ENCODE measurements around the gene DDX24. TPM values are rescaled to one million over a fixed set of nuclear protein-coding genes. Genes with fewer than 3 reads are reported as not detected.

The DDX24 gene
- total RNA-seq, 1 donor from 2014 or later: 163 TPM

DNA sequence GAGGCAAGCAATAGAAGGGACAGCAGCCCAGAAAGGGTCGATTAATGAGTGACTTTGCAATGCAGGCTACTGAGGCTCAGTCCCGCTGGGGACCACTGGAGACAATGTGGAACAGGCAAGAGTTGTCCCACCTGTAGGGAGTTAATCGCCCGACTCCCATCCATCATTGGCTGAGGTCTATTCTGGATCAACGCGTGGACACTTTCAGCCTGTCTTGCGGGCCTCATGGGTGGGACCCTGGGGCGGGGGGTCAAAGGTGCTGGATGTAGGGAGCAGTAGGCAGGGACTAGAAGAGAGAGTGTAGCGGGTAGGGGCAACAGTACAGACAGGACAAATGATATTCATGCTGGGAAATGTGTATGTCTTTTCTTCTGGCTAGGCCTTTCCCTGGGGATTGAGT, 42.3 kb upstream of the DDX24 start:
- H3K36me3 ChIP-seq: peaks cover 8% of the 10 kb centered on the region
- no peaks in the 10 kb centered on the region for H3K27me3 ChIP-seq (ENCODE audit: low read depth)
- intact Hi-C loops (cut with DNase I): no loop called here
- TF ChIP-seq, protein P1, sequence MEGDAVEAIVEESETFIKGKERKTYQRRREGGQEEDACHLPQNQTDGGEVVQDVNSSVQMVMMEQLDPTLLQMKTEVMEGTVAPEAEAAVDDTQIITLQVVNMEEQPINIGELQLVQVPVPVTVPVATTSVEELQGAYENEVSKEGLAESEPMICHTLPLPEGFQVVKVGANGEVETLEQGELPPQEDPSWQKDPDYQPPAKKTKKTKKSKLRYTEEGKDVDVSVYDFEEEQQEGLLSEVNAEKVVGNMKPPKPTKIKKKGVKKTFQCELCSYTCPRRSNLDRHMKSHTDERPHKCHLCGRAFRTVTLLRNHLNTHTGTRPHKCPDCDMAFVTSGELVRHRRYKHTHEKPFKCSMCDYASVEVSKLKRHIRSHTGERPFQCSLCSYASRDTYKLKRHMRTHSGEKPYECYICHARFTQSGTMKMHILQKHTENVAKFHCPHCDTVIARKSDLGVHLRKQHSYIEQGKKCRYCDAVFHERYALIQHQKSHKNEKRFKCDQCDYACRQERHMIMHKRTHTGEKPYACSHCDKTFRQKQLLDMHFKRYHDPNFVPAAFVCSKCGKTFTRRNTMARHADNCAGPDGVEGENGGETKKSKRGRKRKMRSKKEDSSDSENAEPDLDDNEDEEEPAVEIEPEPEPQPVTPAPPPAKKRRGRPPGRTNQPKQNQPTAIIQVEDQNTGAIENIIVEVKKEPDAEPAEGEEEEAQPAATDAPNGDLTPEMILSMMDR (IDR thresholded peaks at IDR 0.05): no peak
- ATAC-seq (no peak), DNase-seq (no peak)
- peaks cover 11% of the 10 kb centered on the region for H3K9me3 ChIP-seq
- peaks cover under 1% of the 10 kb centered on the region for H3K4me1 ChIP-seq
- H3K27ac ChIP-seq: no peak overlapping the region
- H3K4me3 ChIP-seq: no peak overlapping the region

- Histone ChIP-seq H3K9me3 (peaks cover 11% of the 10 kb centered on the region), H3K27me3 (ENCODE audit: low read depth) (no peaks in the 10 kb centered on the region), H3K4me1 (no peaks in the 10 kb centered on the region), H3K36me3 (peaks cover 8% of the 10 kb centered on the region), H3K27ac (no peak overlapping the region), H3K4me3 (no peak overlapping the region)
- intact Hi-C loops (cut with DNase I): no loop called here
- no peak for ATAC-seq
- DNase-seq: no peak
- TF ChIP-seq, protein P1 (IDR thresholded peaks at IDR 0.05): no peak
Observed at GRCh38 chr14:94122438-94122837, 41.4 kb upstream of the DDX24 start.

- Histone ChIP-seq H3K27me3 (ENCODE audit: low read depth) (no peaks in the 10 kb centered on the region), H3K9me3 (peaks cover 11% of the 10 kb centered on the region), H3K27ac (no peak overlapping the region), H3K4me1 (no peaks in the 10 kb centered on the region), H3K36me3 (peaks cover 2% of the 10 kb centered on the region), H3K4me3 (no peak overlapping the region)
- DNase-seq (no peak), ATAC-seq (no peak)
- TF ChIP-seq, protein P1 (IDR thresholded peaks at IDR 0.05): no peak
- intact Hi-C loops (cut with DNase I): no loop called here
Observed at GRCh38 chr14:94121485-94121884, 40.5 kb upstream of the DDX24 start.

GRCh38 chr14:94120667-94121340, 39.8 kb upstream of the DDX24 start:
- H3K4me3 ChIP-seq: no peak overlapping the region
- no peak overlapping the region for H3K27ac ChIP-seq
- H3K4me1 ChIP-seq: no peaks in the 10 kb centered on the region
- H3K27me3 ChIP-seq (ENCODE audit: low read depth): no peaks in the 10 kb centered on the region
- peaks cover 11% of the 10 kb centered on the region for H3K9me3 ChIP-seq
- no peak for ATAC-seq
- peaks cover 7% of the 10 kb centered on the region for H3K36me3 ChIP-seq
- intact Hi-C loops (cut with DNase I): no loop called here
- TF ChIP-seq, protein P1 (IDR thresholded peaks at IDR 0.05): no peak
- no peak for DNase-seq

DNA sequence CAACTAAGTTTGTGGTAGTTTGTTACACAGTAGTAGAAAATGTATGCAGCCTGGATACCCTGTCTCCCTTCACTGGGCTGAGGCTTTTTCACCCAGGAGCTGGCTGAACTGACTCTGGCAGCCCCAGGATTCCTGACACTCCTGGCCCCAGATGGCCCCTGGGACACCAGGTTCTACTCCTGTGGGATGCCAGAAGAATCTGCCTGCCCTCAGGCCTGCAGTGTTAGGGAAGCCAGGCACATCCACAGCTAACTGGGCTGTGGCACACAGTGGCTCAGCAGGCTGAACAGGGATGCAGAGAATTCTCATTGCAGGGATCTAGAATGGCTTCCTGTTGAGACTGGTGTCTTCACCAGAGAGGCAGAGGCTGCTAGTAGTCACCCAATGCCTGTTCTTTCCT, 38.1 kb upstream of the DDX24 start:
- no peak for ATAC-seq
- intact Hi-C loops (cut with DNase I): no loop called here
- Histone ChIP-seq H3K27me3 (ENCODE audit: low read depth) (no peaks in the 10 kb centered on the region), H3K4me1 (peaks cover 9% of the 10 kb centered on the region), H3K9me3 (peaks cover 11% of the 10 kb centered on the region), H3K27ac (no peak overlapping the region), H3K36me3 (peaks cover 7% of the 10 kb centered on the region), H3K4me3 (no peak overlapping the region)
- no peak for DNase-seq
- TF ChIP-seq, protein P1 (IDR thresholded peaks at IDR 0.05): no peak
